Stimulated activated naive B cell treated with anti-CD40 and anti-IgM and Interleukin-4, amounts not matched to agents 10 μg/mL and 1 μg/mL and 100 μg/mL, for 72 hours (primary cell): ENCODE measurements around the gene FOXP1.

Experiments used
- ATAC-seq, 2 donors: fragments of 150-1000 bp; cut with Tn5 transposase; replicated peaks; 2 replicates each; pipeline ENCODE4 v1.10.0; 2021; ENCODE audit warnings: moderate library complexity in 1 of 2
- DNase-seq: peaks from one replicate; pipeline ENCODE4 v3.0.0; 2021
- H3K27ac Mint-ChIP-seq: one replicate; pipeline ENCODE4 v1.8.0; 2022; ENCODE audit warnings: mild to moderate bottlenecking, mixed read lengths
- H3K27me3 Mint-ChIP-seq, 2 donors: one replicate each; pipeline ENCODE4 v1.8.0; 2022; ENCODE audit warnings: mixed read lengths in 2 of 2
- H3K36me3 Mint-ChIP-seq, 2 donors: one replicate each; pipeline ENCODE4 v1.8.0; 2022; ENCODE audit warnings: mixed read lengths in 2 of 2, mild to moderate bottlenecking in 1 of 2
- H3K4me1 Mint-ChIP-seq, 2 donors: one replicate each; pipeline ENCODE4 v1.8.0; 2022; ENCODE audit warnings: mixed read lengths in 2 of 2, mild to moderate bottlenecking in 1 of 2
- H3K4me3 Mint-ChIP-seq, 2 donors: one replicate each; pipeline ENCODE4 v1.8.0; 2022; ENCODE audit warnings: mild to moderate bottlenecking in 2 of 2, mixed read lengths in 2 of 2, moderate library complexity in 1 of 2
- H3K9me3 Mint-ChIP-seq, 2 donors: one replicate each; pipeline ENCODE4 v1.8.0; 2022; ENCODE audit warnings: mixed read lengths in 2 of 2, mild to moderate bottlenecking in 1 of 2

FOXP1 gene

DNA sequence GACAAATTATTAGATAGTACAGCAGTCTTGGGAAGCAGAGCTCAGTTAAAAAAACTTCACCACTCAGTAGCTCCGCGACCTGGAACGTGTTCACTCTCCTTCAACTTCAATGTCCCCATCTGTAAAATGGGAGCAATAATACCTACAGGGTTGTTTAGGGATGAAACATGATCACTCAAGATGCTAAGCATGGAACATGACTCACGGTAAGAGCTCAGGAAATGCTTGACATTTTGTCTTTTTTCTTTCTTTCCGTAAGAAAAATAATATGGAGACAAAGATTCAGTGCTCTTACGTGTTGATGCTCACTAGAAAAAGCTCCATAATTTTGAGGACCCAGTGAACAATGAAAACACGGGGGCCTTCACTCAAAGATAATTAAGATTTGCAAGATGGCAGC lies 664.4 kb downstream of the FOXP1 start:
- Mint-ChIP-seq H3K9me3 (peaks cover 5 to 9% of the 10 kb centered on the region in 2 donors), H3K27me3 (peaks cover 8 to 19% of the 10 kb centered on the region in 2 donors)
- no peak for ATAC-seq

DNA sequence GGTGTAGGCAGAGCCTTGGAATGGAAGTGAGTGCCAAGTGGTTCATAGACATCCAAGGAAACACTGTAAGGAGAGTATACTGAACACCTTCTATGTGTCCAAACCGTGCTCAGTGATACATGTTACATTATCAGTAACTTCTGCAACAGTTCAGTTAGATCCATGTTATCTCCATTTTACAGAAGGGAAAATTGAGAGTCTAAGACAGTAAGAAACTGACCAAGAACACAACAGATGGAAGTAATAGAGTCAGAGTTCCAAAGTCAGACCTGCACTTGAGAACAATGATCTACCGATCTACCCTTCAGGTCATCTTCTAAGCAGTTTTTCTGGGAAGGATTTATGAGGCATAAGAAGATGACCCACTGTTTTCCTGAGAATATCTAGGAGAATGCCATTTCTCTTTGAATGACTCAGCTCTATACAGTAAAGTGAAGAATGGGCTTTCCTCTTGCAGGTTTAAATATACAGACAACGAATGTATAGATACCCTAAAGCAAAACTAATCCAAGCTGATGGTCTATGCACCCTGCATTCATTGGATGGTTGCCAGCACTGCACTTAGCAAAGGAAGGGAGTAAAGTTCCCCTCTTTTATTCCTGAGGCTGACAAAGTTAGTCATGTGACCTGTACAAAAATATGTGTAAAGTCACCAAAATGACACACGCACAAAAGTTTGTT lies 667.0 kb downstream of the FOXP1 start:
- H3K27ac Mint-ChIP-seq, result no peak overlapping the region
- peaks cover 19 to 23% of the 10 kb centered on the region in 2 donors for H3K27me3 Mint-ChIP-seq
- H3K36me3 Mint-ChIP-seq, result no peaks in the 10 kb centered on the region
- H3K4me1 Mint-ChIP-seq, result no peaks in the 10 kb centered on the region
- ATAC-seq (no peak), DNase-seq (no peak)
- no peaks in the 10 kb centered on the region for H3K9me3 Mint-ChIP-seq
- H3K4me3 Mint-ChIP-seq, result no peak overlapping the region

More for the DNA sequence above, 664.4 kb downstream of the FOXP1 start:
- peaks cover 0 to 4% of the 10 kb centered on the region in 2 donors for H3K36me3 Mint-ChIP-seq
- DNase-seq, result no peak
- H3K4me3 Mint-ChIP-seq, result no peak overlapping the region
- no peak overlapping the region for H3K27ac Mint-ChIP-seq
- no peaks in the 10 kb centered on the region for H3K4me1 Mint-ChIP-seq

DNA sequence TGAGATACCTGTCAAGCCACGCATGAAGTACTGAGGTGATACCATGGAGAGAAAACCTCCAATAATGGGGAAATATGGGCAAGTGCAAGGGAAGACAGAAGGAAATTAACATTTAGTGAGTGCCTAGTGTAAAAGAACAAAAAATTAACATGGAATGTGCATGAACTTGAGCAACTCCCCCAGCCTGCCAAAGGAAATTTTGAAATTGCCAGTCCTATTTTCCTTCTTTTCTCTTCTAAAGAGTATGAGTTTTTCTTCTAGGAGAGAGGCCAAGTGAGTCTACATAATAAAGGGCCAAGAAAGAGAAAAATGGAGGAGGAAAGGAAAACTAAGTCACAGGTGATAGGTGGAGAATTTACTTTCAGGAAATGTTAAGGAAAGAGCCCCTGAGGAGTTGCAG lies 668.7 kb downstream of the FOXP1 start:
- ATAC-seq, result no peak
- Mint-ChIP-seq H3K27ac (no peak overlapping the region), H3K4me1 (no peaks in the 10 kb centered on the region), H3K36me3 (no peaks in the 10 kb centered on the region), H3K4me3 (no peak overlapping the region), H3K9me3 (no peaks in the 10 kb centered on the region), H3K27me3 (peaks cover 26 to 27% of the 10 kb centered on the region in 2 donors)
- no peak for DNase-seq

DNA sequence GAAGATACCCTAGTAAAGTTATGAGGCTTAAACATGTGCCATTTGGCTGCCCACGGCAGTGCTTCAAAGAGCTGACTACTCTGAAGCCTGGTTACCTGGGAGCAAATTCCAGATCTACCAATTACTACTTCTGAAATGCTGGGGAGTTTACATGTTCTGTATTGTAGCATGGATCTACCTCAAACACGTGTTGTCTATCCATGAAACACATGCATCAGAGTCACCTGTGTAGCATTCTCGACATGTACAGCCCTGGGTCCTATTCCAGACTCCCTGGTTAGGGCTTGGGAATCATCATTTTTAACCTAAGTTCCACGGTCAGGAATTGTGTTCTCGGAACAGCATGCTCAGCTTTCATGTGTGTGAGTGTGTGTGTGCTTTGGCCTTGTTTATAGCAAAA lies 671.8 kb downstream of the FOXP1 start:
- ATAC-seq (no peak), DNase-seq (no peak)
- no peak overlapping the region for H3K27ac Mint-ChIP-seq
- no peaks in the 10 kb centered on the region for H3K36me3 Mint-ChIP-seq
- no peak overlapping the region for H3K4me3 Mint-ChIP-seq
- H3K9me3 Mint-ChIP-seq, result no peaks in the 10 kb centered on the region
- H3K27me3 Mint-ChIP-seq, result peaks cover 27 to 28% of the 10 kb centered on the region in 2 donors
- no peaks in the 10 kb centered on the region for H3K4me1 Mint-ChIP-seq

DNA sequence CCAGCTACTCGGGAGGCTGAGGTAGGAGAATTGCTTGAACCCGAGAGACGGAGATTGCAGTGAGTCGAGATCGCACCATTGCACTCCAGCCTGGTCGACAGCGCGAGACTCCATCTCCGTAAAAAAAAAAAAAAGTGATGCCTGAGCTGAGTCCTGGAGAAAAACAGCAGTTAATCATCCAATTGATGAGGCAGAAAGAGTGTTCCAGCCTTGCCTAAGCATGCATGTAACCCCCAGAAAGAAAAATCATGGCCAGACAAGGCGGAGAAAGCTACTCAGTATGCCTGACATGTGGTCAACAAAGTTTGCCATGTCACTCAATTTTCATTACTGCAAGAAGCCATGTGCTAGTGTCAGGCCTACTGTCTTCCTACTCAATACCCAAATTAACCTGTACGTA lies 678.0 kb downstream of the FOXP1 start:
- no peak for ATAC-seq
- Mint-ChIP-seq H3K27me3 (peaks cover 20 to 34% of the 10 kb centered on the region in 2 donors), H3K4me1 (no peaks in the 10 kb centered on the region), H3K27ac (no peak overlapping the region), H3K9me3 (no peaks in the 10 kb centered on the region), H3K4me3 (no peak overlapping the region), H3K36me3 (no peaks in the 10 kb centered on the region)
- no peak for DNase-seq
